MCF 10A (cell line): ENCODE measurements around the gene LZTR1. TPM values are rescaled to one million over a fixed set of nuclear protein-coding genes. Genes with fewer than 3 reads are reported as not detected.
A peak's percentile ranks its signal among the peaks of the same experiment; 100 is the strongest.

Source experiments
- BruUV-seq: library from RNA; stranded (reverse); fragments of 400-500 nt; replicated peaks from 2 replicates; lab custom pipeline; 2021; lab: Mats Ljungman, UMichigan
- CTCF ChIA-PET: fragments of 300-600 bp; sonication (Branson Sonifier 250); formaldehyde crosslinking; extraction: SDS; loops from one replicate; lab custom pipeline; 2021; ENCODE audit warnings: antibody characterized with exemption, inconsistent platforms; lab: Yijun Ruan, JAX
- POLR2A ChIA-PET: fragments of 300-600, 350-650 bp; sonication (Branson Sonifier 250); formaldehyde crosslinking; extraction: SDS; loops from one replicate; lab custom pipeline; 2020; ENCODE audit warnings: antibody characterized with exemption, inconsistent platforms; lab: Yijun Ruan, JAX
- DNase-seq: peaks from one replicate; pipeline ENCODE4 v3.0.0-alpha.2; 2018; ENCODE audit not compliant: unreplicated experiment
- H3K27ac Mint-ChIP-seq: one replicate; pipeline ENCODE4 v1.8.0; 2022; ENCODE audit warnings: mild to moderate bottlenecking, low read depth, mixed read lengths; ENCODE audit not compliant: unreplicated experiment
- H3K27me3 Mint-ChIP-seq: one replicate; pipeline ENCODE4 v1.8.0; 2022; ENCODE audit warnings: mixed read lengths; ENCODE audit not compliant: insufficient read depth, unreplicated experiment
- H3K36me3 Mint-ChIP-seq: one replicate; pipeline ENCODE4 v1.8.0; 2022; ENCODE audit warnings: mild to moderate bottlenecking, moderate library complexity, mixed read lengths; ENCODE audit not compliant: insufficient read depth, unreplicated experiment
- H3K4me1 Mint-ChIP-seq: one replicate; pipeline ENCODE4 v1.8.0; 2022; ENCODE audit warnings: mixed read lengths; ENCODE audit not compliant: insufficient read depth, unreplicated experiment
- H3K4me3 Mint-ChIP-seq: one replicate; pipeline ENCODE4 v1.8.0; 2022; ENCODE audit warnings: mild to moderate bottlenecking, moderate library complexity, mixed read lengths; ENCODE audit not compliant: unreplicated experiment
- H3K9me3 Mint-ChIP-seq: one replicate; pipeline ENCODE4 v1.8.0; 2022; ENCODE audit warnings: mixed read lengths; ENCODE audit not compliant: unreplicated experiment
- CTCF ChIP-seq: fragments of 200-600 bp; IDR thresholded peaks from one replicate; pipeline ENCODE4 v1.8.0; 2022; ENCODE audit warnings: antibody characterized with exemption, mild to moderate bottlenecking; ENCODE audit not compliant: unreplicated experiment
- intact Hi-C: fragments of 100-400 bp; cut with micrococcal nuclease; formaldehyde crosslinking; loops from 2 replicates; pipeline ENCODE4 v1.14.1; 2022
- total RNA-seq: library from RNA; stranded (reverse); gene quantifications from 2 replicates; pipeline ENCODE4 v1.2.3, GENCODE V29; 2022

LZTR1 gene
- total RNA-seq, 1 experiment from 2014 or later, result 49.2 TPM

DNA sequence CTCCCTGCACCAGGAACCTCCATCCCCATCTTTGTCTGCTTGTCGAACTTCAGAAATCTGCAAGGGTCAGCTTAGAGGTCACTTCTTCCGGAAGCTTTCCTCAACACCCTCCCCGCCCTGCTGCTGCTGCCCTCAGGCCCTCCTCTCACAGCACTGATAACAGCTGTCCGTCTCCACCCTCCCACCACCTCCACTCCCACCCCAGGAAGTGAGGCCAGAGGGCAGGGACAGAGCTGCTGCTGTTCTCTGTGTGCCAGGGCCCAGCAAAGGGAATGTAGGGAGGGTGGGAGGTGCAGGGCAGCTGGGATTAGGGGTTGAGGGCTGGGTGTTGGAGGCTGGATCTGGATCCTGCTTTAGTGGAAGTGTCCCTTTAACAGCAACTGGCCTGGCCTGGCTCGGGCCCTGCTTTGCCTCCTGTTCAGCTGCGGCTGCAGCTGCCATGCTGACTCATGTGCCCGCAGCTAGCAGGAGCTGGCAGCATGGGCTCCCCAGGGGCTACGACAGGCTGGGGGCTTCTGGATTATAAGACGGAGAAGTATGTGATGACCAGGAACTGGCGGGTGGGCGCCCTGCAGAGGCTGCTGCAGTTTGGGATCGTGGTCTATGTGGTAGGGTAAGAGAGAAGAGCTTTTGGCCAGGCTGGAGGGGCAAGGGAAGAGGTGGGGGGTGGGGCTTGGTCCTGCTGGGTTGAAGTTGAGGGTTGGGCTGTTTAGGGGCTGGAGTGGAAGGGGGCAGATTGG lies 32.8 kb downstream of the LZTR1 start, which contains the start of gene P2RX6:
Gene P2RX6 (plus strand): TSS at position 440 of the 740 bp plus-strand sequence. CDS start 10 bp downstream, at position 450.
- Mint-ChIP-seq H3K9me3 (no peaks in the 10 kb centered on the region), H3K27ac (peak within 1 kb of the TSS; percentile 77), H3K36me3 (peaks cover 9% of the 10 kb centered on the region), H3K4me3 (peak within 1 kb of the TSS; percentile 80), H3K4me1 (peaks cover 22% of the 10 kb centered on the region), H3K27me3 (no peaks in the 10 kb centered on the region)
- ChIA-PET CTCF (interaction anchor here (0.6 to 0.7 kb wide), 2 partner anchors 11 to 33 kb away, joined by 3 to 4 read pairs; partner anchors contain the start of gene LZTR1), POLR2A (interaction anchor here (0.6 to 3.5 kb wide), 9 partner anchors 9 to 1159 kb away, joined by 3 to 21 read pairs (median 6); partner anchors contain the start of gene THAP7)
- no TSS peak for BruUV-seq
- TF ChIP-seq CTCF, result no peak
- intact Hi-C loops, result no loop called here
- peak; percentile 32 for DNase-seq

- no peak for TF ChIP-seq CTCF
- intact Hi-C loops, result no loop called here
- CTCF ChIA-PET, result interaction anchor here (0.7 kb wide), 1 partner anchor 34 kb away, joined by 3 read pairs; the partner anchor contains the start of gene LZTR1
- Mint-ChIP-seq H3K4me1 (peaks cover 22% of the 10 kb centered on the region), H3K4me3 (peak overlapping the region; percentile 80), H3K9me3 (no peaks in the 10 kb centered on the region), H3K27ac (peak overlapping the region; percentile 77), H3K27me3 (no peaks in the 10 kb centered on the region), H3K36me3 (peaks cover 9% of the 10 kb centered on the region)
- POLR2A ChIA-PET, result interaction anchor here (0.9 to 3.5 kb wide), 6 partner anchors 8 to 59 kb away, joined by 3 to 21 read pairs (median 7); partner anchors contain the start of gene THAP7
- no TSS peak for BruUV-seq
- DNase-seq, result no peak
Measured at GRCh38 chr22:21015466-21016006, 33.4 kb downstream of the LZTR1 start.

GRCh38 chr22:21016644-21017420 lies 34.7 kb downstream of the LZTR1 start:
- Mint-ChIP-seq H3K36me3 (peaks cover 9% of the 10 kb centered on the region), H3K4me1 (peaks cover 22% of the 10 kb centered on the region), H3K27me3 (no peaks in the 10 kb centered on the region), H3K9me3 (no peaks in the 10 kb centered on the region), H3K4me3 (peak overlapping the region; percentile 25), H3K27ac (no peak overlapping the region)
- ChIA-PET POLR2A (interaction anchor here (0.6 to 2.3 kb wide), 3 partner anchors 14 to 132 kb away, joined by 3 to 21 read pairs (median 3); partner anchors contain the start of gene THAP7), CTCF (interaction anchor here (0.6 to 0.7 kb wide), 2 partner anchors 65 to 96 kb away, joined by 3 to 6 read pairs; no protein-coding TSS in a partner anchor)
- no peak for DNase-seq
- BruUV-seq, result no TSS peak
- intact Hi-C loops, result no loop called here
- no peak for TF ChIP-seq CTCF
